ENCODE measurements around the gene SUMO3.

The SUMO3 gene

DNA sequence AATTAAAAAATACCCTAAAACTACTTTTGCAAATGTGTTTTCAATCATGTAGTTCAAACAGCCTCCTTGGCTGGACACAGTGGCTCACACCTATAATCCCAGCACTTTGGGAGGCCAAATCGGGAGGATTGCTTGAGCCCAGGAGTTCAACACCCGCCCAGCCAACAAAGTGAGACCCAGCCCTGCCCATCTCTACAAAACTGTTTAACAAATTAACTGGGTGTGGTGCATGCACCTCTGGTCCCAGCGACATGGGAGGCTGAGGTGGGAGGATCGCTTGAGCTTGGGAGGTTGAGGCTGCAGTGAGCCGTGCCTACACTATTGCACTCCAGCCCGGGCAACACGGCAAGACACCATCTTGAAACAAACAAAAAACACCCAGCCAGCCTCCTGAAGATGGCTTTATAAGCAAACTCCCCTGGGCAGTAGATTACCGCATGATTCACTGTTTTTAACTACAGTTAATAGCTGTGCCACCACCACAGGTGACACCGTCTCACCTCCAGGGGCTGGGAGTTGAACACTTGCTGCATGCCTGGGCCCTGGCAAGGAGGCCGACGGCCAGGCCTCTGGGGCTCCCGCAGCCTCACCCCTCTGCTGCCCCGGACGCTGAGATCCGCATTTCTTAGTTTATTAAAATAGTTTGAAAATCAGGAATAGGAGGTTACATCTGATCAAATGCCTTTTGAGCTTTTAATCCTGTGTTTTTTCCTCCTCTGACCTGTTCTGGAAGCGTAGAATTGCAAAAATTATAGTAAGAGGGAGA, 39.4 kb upstream of the SUMO3 start:
- no peak for DNase-seq (ENCODE audit: low read depth in 1 of 2, low spot score in 1 of 2)
- no peaks in the 10 kb centered on the region for H3K27me3 ChIP-seq (ENCODE audit: insufficient read depth, poor library complexity, severe bottlenecking)
- H3K4me3 ChIP-seq (replicated peaks; ENCODE audit: insufficient read depth, low read length): no peak overlapping the region
- TF ChIP-seq, protein P1, sequence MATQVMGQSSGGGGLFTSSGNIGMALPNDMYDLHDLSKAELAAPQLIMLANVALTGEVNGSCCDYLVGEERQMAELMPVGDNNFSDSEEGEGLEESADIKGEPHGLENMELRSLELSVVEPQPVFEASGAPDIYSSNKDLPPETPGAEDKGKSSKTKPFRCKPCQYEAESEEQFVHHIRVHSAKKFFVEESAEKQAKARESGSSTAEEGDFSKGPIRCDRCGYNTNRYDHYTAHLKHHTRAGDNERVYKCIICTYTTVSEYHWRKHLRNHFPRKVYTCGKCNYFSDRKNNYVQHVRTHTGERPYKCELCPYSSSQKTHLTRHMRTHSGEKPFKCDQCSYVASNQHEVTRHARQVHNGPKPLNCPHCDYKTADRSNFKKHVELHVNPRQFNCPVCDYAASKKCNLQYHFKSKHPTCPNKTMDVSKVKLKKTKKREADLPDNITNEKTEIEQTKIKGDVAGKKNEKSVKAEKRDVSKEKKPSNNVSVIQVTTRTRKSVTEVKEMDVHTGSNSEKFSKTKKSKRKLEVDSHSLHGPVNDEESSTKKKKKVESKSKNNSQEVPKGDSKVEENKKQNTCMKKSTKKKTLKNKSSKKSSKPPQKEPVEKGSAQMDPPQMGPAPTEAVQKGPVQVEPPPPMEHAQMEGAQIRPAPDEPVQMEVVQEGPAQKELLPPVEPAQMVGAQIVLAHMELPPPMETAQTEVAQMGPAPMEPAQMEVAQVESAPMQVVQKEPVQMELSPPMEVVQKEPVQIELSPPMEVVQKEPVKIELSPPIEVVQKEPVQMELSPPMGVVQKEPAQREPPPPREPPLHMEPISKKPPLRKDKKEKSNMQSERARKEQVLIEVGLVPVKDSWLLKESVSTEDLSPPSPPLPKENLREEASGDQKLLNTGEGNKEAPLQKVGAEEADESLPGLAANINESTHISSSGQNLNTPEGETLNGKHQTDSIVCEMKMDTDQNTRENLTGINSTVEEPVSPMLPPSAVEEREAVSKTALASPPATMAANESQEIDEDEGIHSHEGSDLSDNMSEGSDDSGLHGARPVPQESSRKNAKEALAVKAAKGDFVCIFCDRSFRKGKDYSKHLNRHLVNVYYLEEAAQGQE (IDR thresholded peaks at IDR 0.05; ENCODE audit: insufficient replicate concordance, low read depth): no peak
- no peak for TF ChIP-seq GABPA (IDR thresholded peaks at IDR 0.05; ENCODE audit: low read depth)
- no peak for TF ChIP-seq POLR2AphosphoS5 (IDR thresholded peaks at IDR 0.05; ENCODE audit: low read depth)
- TF ChIP-seq CTCF (IDR thresholded peaks at IDR 0.05; ENCODE audit: insufficient read depth, low read length): no peak
- TF ChIP-seq SPI1 (IDR thresholded peaks at IDR 0.05; ENCODE audit: borderline replicate concordance, low read depth): no peak
- H3K27ac ChIP-seq (replicated peaks): no peak overlapping the region

DNA sequence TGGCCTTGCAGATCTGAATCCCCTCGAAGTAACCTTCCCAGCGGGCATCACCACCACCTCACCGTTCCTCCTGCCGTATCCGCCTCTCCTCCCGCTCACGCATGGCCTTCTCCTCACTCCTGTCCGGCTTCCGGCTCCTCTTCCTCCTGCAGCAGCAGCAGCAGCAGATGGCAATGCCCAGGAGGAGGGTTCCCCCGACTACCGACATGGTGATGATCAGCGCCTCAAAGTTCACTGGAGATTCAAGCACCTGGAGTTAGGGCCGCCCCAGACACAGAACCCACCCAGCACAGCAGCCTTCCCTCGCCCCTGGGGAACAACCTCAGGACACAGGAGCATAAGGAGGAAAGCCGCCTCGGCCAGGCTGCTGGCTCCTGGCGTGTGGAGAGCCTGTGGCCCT, 38.3 kb upstream of the SUMO3 start:
- no peaks in the 10 kb centered on the region for H3K27me3 ChIP-seq (ENCODE audit: insufficient read depth, poor library complexity, severe bottlenecking)
- TF ChIP-seq SPI1 (IDR thresholded peaks at IDR 0.05; ENCODE audit: borderline replicate concordance, low read depth): no peak
- no peak for TF ChIP-seq GABPA (IDR thresholded peaks at IDR 0.05; ENCODE audit: low read depth)
- TF ChIP-seq POLR2AphosphoS5 (IDR thresholded peaks at IDR 0.05; ENCODE audit: low read depth): no peak
- no peak for TF ChIP-seq CTCF (IDR thresholded peaks at IDR 0.05; ENCODE audit: insufficient read depth, low read length)
- TF ChIP-seq, protein P1 (IDR thresholded peaks at IDR 0.05; ENCODE audit: insufficient replicate concordance, low read depth): no peak
- no peak overlapping the region for H3K27ac ChIP-seq (replicated peaks)
- no peak overlapping the region for H3K4me3 ChIP-seq (replicated peaks; ENCODE audit: insufficient read depth, low read length)
- DNase-seq (ENCODE audit: low read depth in 1 of 2, low spot score in 1 of 2): no peak

- DNase-seq (ENCODE audit: low read depth in 1 of 2, low spot score in 1 of 2): no peak
- Histone ChIP-seq H3K27me3 (ENCODE audit: insufficient read depth, poor library complexity, severe bottlenecking) (no peaks in the 10 kb centered on the region), H3K27ac (replicated peaks) (peak overlapping the region; percentile 47; the same call in 1 of the 2 replicates), H3K4me3 (replicated peaks; ENCODE audit: insufficient read depth, low read length) (no peak overlapping the region)
- TF ChIP-seq, protein P1 (IDR thresholded peaks at IDR 0.05; ENCODE audit: insufficient replicate concordance, low read depth): no peak
- TF ChIP-seq SPI1 (IDR thresholded peaks at IDR 0.05; ENCODE audit: borderline replicate concordance, low read depth) (no peak), CTCF (IDR thresholded peaks at IDR 0.05; ENCODE audit: insufficient read depth, low read length) (no peak)
Observed at GRCh38 chr21:44855572-44855971, 37.7 kb upstream of the SUMO3 start.

All from HL-60 (cell line).